ELF-1 (cell line): ENCODE results near the gene ZNF839.
"Not testable (repeated sequence)": the region's sequence is repeated elsewhere in the genome, so short reads cannot be mapped to it uniquely, and the experiment has no call there.

Experiments used
- DNase-seq: peaks from one replicate; pipeline ENCODE4 v3.0.0-alpha.2; 2016; ENCODE audit warnings: low read depth, low spot score

ZNF839 gene

DNA sequence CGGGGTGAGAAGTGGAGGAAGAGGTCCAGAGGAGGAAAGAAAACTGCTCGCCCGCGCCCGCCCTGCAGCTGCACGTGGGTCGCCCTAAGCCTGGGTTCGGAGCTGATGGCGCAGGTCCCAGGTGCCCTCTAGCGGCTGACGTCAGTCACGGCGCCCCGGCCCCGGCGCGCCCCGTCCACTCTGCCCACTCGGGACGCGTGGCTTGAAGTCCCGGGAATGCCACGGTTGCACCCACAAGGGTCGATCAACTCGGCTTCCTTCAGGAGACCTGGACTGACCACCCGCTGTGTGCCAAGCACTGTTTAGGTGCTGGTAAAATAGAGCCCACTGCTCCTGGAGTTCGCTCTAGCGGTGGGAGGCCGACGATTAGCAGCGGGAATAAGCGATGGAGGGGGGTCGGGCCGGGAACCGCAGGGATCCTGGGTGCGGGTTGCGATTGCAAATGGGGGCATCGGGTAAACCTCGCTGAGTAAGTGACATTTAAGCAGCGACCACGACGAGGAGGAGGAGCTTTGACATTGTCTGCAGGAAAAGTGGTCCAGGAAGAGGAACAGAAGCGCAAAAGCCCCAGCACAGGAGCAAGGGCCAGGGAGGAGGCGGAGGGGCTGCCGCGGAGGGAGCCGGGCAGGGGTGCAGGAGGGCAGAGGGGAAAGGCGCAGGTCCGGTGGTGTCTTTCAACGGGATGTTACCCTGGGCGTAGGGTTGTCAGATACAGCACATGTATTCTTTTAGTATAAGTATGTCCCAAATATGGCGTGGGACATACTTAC, 5.1 kb upstream of the ZNF839 start:
- peak; percentile 91 for DNase-seq

DNA sequence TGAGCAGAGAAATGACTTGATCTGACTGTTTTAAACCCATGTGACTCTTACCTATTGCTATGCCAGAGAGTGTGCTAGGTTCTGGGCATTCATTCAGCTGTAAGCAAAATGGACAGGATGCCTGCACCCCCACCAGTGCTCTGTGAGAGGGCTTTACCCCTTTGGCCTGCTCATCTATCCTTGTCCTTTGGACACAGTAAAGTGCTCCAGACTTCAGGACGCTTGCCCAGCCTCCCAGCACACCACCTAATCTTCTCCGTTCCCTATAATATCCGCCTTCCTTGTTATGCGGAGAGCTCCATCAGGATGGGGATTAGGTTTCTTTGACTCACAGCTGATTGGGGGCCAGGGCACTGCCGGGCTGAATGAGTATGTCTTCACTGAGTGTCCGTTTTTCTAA, 4.4 kb upstream of the ZNF839 start:
- peak; percentile 23 for DNase-seq

DNA sequence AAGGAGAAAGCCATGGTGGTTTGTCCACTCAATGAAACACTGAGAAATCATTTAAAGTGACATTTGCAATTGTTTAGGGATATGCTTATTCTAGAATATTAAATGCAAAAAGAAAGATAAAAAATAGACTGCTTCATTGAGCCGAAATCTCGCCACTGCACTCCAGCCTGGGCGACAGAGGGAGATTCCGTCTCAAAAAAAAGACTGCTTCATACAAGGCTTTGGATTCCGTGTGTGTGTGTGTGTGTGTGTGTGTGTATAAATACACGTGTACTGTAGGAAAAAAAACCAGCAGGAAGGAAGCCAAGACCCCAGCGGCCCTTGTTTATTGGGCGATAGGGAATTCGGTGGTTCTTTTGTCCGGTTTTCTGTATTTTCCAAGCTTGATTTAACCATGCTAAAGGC, 3.2 kb upstream of the ZNF839 start:
- DNase-seq: no peak

DNA sequence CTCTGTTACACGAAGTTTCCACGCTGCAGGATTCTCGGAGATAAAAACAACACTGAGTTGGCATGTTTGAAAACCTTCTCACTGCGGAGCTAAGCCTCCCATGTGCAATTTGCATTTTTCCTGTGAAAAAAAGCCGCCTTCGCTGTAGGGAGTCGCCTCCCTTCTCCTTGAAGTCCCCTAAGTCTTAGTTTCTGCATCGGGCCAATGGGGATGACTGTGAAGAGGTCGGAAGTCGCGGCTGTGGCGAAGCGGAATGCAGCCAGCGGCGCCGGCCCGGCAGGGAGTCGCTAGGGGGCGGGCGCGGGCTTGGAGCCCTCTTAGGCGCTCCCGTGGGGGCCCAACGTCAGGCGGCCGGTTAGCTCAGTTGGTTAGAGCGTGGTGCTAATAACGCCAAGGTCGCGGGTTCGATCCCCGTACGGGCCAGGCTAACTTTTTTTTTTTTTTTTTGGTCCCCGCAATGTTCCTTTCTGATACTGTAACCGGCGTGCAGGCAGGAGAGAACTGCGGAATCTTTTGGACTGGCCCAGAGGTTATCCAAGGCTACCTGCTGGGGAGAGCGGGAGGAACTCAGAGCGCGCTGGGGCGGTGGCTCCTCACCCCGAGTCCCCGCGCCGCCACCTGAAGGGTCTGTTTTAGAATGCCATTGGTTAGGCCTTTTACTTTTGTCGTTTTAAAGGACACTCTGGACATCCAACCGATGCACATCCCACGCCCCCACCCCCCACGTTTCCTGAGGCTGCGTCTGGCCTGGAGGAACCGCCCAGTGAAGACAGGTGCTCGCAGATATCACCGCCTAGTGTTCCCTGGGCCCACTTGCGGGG, 2.6 kb upstream of the ZNF839 start:
- DNase-seq: peak; percentile 97

DNA sequence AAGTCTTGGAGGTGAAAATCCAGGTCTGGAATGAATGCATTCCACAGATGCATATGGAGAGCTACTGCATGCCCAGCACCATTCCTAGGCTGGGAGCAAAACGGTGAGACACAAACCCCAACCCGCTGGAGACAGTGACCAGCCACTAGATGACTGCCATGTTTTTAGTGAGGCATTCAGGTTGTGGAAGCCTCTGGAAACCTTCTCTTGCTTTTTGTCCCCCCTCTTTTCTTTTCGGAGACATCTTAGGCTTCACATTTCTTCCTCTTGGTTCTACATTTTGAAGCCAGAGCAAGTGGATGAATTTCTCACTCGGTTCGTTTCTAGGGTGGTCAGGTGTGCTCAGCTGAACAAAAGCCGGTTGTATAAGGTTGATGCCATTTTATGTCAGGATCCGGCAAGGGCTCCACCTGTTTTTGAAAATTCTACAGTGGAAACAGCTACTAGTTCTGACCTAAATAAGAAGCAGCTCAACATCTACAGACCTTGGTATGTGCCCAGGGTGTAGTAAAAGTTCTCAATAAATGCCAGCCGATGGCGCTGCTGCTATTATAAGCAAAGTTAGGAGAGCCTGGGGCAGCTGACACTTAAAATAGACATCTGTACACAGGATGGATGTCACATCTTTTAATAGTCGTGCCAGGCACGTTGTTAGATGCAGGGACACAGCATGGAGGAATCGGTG, 1.8 kb upstream of the ZNF839 start:
- no peak for DNase-seq

DNA sequence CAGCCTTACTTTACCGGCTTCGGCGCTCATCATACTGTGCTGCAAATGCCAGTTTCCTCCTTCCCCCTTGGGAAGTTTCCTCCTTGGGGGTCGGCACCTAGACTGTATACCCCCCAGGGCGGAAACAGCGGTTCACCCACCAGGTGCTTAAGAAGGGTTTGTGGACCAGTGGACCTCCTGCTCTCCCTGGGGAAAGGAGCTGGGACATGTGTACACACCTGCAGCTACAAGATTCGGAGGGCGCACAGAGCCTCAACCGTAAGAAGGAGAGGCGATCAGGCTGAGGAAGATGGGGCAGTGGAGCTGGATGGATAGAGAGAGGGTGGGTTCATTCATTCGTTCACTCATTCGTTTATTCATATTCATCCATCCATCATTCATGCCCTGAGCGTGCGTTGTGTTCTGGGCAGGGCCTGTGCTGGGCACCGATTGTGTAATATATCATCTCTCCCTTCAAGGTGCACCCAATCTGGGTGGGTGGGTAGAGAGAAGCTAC, 717 bp upstream of the ZNF839 start:
- no peak for DNase-seq

DNA sequence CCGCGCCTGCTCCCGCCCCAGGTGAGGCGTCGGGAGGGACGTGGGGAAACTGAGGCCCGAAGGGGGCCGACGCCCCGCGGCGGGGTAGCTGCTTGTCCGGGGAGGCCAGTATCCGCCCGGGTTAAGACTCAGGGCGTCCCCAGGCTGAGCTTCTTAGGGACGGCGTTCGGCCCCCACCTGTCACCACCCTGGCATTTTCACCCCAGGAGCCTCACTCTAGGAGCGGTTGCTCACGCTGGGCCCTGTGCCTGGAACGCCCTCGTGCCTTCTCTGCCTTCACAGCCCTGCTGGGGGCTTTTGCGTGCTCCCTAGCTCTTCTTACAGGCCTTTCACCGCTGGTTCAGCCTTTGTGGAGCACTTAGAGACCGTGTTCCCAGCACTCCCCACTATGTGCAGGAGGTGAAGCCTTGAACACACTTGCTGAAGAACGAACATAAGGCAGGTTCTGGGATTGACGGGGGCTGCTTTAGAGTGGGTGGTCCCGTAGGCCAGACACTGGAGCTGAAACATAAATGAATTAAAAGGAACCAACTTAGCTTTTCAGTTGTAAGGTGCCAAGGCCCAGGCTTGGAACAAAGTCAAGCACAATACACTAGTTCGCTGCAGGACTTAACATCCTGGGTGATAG, 601 bp downstream of the ZNF839 start:
- DNase-seq: peak; percentile 49

DNA sequence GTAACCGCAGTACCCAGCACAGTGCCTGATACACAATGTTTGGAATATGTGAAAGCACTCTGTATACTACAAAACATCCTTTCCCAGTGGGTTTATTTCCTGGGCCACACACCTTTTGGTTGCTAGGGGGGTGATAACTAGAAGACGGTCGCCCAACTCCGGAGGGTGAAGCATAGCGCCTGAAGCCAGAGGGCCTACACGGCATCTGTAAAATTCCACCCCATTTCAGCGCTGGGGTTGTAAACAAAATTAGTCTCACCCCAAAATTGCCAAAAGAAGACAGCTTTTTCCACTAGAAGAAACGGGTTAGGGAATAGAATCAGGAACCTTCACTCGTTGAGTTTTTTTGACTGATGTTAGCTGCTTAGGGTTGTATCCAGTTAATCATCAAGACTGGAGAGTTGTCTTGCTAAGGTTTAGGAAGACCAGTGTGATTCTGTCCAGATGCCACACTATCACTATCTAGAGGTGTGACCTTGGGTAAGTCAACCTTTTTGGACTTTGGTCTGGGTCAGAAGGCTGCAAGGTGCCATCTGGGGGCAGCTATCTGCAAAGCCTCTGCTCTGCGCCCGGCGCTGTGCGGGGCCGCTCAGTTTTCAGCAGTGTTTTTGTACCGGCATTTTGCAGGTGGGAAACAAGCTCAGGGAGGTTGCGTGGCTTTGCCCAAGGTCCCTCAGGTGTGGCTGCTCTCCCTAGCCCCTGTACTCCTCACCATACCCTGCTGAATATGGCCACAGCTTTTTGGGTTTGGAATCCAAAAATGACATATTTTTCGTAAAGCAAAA, 1.3 kb downstream of the ZNF839 start:
- no peak for DNase-seq

DNA sequence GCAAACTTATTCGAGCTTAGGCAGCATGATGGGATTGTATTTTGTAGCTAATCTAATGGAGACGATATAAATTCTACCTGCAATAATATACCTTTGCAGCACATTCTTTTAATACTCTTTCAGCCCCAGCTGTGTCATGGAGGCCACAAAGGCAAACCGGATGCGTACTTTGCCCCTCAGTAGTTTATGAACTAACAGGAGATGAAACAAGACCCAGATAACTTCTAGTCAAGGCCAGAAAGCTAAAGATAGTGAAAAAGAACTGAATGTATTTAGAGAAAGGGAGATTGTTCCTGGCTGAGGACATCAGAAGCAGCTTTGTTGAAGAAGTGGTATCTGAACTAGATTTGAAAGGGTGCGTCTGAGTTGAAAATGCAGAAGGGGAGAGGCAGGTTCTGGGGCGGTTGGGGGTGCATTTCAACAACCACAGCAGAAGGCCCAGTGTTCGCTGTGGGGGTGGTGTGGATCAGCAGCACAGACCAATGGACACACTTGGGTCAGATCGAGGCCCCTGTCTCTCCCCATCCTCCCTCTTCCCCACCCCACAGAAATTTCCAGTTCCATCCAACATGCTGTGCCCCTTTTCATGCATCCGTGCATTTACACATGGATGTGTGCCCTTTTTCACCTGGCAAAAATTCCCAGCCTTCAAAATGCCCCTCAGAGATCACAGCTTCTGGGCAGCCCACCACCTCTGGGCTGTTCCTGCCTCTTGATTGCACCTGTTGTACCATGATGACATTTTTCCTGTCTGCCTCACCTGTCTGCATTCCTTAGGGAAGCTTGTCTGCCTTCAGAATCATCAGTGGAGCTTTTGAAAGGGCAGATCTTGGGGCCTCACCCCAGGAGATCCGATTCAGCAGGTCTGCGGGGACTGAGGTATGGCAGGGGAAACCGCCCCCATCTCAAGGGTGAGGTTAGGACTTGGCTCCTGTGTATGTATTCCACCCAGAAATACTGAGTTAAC, 2.2 kb downstream of the ZNF839 start:
- DNase-seq: no peak

DNA sequence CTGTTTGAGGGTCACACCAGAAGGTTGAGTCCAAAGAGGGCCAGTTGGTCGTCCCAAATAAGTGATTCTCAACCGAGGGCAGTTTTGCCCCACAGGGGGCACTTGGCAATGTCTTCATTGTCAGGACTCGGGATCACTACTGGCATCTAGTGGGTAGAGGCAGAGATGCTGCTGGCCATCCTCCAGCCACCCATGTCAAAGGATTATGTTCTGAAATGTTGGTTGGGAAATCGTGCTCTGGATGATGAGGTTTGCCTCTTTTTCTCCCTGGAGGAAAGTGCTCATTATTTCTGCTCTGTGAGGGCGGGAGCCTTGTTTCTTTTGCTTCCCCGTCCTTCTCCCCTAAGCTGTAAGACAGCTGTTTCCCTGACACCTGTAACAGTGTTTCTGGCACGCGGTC, 3.6 kb downstream of the ZNF839 start:
- peak; percentile 35 for DNase-seq

DNA sequence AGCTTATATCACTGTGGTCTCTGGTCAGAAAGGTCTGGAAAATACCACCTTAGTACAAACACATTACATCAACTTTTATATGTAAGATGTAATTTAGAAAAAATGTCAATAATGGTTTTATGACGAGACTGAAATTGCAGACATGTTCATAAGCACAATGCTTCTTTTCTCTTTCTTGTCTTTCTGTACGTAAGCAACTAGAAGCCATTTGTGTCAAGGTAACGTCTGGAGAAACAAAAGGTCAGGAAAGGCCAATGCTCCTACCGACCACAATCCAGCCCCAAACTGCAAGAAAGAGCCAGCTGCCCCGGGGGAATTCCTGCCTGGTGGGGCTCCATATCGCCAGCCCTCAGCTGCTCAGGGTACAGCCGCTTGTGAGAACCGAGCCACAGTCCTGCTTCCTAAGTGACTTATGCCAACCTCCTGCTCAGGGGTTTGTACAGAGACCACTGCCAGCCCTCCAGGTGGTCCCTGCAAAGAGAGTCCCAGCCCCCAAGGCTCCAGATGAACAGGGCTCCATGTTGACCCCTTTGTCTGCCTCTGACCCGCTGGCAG, 6.3 kb downstream of the ZNF839 start:
- DNase-seq: peak; percentile 91

DNA sequence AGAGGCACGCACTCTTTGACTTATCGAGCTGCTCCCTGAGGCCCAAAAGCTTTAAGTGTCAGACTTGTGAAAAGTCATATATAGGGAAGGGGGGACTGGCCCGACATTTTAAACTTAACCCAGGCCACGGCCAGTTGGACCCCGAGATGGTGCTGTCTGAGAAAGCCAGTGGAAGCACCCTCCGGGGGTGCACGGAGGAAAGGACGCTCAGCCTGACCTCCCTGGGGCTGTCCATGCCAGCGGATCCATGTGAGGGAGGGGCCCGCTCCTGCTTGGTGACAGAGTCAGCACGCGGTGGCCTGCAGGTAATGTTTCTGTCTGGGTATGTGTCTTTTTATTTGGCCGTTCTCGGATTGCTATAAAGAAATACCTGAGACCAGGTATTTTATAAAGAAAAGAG, 7.0 kb downstream of the ZNF839 start:
- no peak for DNase-seq

DNA sequence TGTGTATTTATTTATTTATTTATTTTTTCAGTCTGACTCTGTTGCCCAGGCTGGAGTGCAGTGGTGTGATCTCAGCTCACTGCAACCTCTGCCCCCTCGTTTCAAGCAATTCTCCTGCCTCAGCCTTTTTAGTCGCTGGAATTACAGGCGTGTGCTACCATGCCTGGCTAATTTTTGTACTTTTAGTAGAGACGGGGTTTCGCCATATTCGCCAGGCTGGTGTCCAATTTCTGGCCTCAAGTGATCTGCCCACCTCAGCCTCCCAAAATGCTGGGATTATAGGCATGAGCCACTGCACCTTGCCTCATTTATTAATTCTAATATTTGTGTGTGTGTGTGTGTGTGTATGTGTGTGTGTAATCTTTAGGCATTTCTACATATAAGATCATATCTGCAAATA, 9.8 kb downstream of the ZNF839 start:
- DNase-seq: not testable (repeated sequence)

DNA sequence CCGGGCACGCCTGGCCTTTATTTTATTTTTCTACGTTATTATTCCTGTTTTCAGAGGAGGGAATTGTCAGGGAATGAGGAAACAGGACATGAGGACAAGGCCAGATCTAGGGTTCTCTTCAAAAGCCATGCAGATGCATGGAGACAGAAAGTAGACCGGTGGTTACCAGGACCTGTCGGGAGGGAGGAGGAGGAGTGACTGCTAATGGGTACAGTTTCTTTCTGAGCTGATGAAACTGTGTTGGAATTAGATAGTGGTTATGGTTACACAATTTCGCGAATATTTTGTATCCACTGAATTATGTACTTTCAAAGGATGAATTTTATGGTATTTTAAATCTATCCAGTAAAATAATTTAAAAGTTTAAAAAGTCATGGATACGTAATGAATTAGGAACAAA, 11.3 kb downstream of the ZNF839 start:
- no peak for DNase-seq

DNA sequence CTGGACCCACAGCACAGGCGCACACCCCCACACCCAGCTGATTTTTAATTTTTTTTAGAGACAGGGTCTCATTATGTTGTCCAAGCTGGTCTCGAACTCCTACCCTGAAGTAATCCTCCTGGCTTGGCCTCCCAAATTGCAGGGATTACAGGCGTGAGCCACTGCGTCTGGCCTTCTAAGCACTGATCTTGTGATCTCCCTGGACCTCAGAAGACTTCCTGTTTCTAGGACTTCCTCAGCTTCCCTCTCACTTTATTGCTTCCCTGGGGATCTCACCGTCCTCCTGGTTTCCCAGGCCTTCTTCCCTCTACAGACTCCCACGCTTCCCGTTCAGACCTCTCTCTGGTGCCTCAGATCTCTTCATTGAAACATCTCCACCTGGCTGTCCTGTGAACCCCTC, 13.8 kb downstream of the ZNF839 start:
- no peak for DNase-seq

DNA sequence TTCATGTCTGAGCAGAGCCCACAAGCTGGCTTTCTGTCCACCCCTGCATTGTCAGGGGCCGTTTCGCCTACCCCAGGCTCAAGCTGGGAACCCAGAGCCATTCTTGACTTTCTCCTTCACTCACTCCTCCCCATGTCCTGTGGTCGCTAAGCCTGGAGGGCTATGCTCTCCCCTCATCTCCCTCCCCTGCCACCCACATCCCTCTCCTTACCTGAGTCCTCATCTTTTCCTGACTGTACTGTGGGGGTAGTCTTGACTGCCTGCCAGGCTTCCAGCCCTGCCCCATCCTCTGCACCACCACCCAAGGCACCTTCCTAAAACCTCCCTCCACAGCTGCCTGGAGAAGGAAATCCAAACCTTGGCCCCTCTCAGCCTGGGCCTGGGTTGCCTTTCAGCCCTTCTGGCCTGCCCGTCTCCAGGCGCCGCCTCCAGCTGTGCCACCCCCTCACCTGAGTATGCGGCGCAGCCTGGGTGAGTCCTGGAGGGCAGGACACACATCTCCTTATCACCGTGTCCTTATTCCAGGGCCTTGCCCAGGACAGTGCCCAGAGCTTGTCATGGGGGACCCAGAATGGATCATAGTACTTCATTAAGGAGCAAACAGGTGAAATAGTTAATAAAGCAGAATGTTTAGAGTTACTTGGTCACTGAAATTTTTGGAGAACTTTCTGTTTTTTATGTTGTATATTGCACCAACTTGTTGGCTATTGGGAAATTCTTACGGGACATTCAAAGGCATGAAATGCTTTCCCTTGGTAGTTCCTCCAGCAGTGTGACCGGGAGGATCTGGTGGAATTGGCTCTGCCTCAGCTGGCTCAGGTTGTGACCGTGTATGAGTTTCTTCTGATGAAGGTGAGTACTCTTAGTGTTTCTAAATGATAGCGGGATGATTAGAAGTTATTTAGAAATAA, 14.5 kb downstream of the ZNF839 start:
- no peak for DNase-seq

DNA sequence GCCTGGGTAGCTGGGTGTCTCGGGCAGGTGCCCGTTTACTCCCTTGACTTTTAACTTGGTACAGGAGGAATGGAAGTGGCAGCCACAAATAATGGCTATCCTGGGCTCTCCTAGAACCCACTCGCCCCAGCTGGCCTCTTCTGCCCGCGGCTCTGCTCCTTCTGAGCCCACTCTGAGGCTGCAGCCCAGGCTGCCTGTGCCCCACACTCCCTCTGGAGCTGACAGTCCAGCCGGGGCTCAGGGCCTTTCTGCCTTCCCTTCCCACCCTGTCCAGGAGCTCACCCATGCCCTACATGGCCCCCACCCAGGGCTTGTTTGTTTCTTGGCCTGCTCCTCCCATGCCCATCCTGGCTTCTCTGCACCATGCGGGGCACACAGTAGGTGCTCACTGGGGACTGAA, 15.6 kb downstream of the ZNF839 start:
- DNase-seq: no peak

DNA sequence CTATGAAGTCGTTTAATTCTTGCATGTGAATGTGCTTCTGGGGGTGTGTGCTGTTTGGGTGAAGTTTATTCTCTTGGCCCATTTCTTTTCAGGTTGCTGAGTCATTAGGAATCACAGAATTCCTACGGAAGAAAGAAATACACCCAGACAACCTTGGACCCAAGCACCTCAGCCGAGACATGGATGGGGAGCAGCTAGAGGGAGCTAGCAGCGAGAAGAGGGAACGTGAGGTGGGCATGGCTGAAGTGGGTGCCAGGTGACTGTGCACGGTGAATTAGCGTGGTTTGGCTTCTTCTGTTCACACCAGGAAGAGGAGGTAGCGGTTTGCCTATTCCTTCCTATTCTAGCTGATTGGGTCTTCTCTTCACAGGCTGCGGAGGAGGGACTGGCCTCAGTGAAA, 19.2 kb downstream of the ZNF839 start:
- no peak for DNase-seq

DNA sequence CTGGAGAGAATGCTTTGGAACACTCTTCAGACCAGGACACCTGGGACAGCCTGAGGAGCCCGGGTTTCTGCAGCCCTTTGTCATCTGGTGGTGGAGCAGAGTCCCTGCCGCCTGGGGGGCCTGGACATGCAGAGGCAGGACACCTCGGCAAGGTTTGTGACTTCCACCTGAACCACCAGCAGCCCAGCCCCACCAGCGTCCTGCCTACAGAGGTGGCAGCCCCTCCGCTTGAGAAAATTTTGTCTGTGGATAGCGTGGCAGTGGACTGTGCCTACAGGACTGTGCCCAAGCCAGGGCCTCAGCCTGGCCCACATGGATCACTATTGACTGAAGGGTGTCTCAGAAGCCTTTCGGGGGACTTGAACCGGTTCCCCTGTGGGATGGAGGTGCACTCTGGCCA, 22.0 kb downstream of the ZNF839 start:
- DNase-seq: no peak
